ENCODE results near the gene PSMD1.

PSMD1 gene

DNA sequence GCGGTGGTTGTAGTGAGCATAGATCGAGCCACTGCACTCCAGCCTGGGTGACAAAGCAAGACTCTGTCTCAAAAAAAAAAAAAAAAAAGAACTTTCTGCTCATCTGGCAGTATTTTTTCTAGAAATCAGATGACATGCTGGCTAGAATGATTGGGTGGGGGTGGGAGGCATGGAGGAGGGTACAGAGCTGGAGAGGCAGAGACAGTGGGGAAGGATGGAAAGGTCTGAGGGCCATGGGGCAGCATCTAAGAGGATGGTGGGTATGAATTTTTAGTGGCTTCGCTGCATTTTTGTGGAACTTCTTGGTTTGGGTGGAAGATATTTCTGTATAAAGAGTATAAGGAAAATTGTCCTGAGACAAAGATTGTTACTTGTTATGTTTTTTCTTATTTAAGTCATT is 165.1 kb downstream of the PSMD1 start:
- TF ChIP-seq, protein P1, sequence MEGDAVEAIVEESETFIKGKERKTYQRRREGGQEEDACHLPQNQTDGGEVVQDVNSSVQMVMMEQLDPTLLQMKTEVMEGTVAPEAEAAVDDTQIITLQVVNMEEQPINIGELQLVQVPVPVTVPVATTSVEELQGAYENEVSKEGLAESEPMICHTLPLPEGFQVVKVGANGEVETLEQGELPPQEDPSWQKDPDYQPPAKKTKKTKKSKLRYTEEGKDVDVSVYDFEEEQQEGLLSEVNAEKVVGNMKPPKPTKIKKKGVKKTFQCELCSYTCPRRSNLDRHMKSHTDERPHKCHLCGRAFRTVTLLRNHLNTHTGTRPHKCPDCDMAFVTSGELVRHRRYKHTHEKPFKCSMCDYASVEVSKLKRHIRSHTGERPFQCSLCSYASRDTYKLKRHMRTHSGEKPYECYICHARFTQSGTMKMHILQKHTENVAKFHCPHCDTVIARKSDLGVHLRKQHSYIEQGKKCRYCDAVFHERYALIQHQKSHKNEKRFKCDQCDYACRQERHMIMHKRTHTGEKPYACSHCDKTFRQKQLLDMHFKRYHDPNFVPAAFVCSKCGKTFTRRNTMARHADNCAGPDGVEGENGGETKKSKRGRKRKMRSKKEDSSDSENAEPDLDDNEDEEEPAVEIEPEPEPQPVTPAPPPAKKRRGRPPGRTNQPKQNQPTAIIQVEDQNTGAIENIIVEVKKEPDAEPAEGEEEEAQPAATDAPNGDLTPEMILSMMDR (IDR thresholded peaks at IDR 0.05; ENCODE audit: insufficient read depth, low read length, poor library complexity, severe bottlenecking) = no peak
- no peak for TF ChIP-seq EZH2phosphoT487 (conservative IDR thresholded peaks at IDR 0.05; ENCODE audit: low read length)
- no peaks in the 10 kb centered on the region for H3K79me2 ChIP-seq (ENCODE audit: insufficient read depth, low read length)
- no peaks in the 10 kb centered on the region for H3K9me2 ChIP-seq (replicated peaks; ENCODE audit: insufficient read depth, low read length)
- peaks cover 6% of the 10 kb centered on the region for H3K36me3 ChIP-seq (ENCODE audit: low read length)
- no peaks in the 10 kb centered on the region for H4K20me1 ChIP-seq (ENCODE audit: low read depth, low read length)
- H2AFZ ChIP-seq (ENCODE audit: low read depth, low read length, severe bottlenecking) = no peak overlapping the region
- peak overlapping the region; percentile 67 for H3K4me2 ChIP-seq (ENCODE audit: low read depth, low read length, poor library complexity, severe bottlenecking)
- no peaks in the 10 kb centered on the region for H3K9me3 ChIP-seq (ENCODE audit: insufficient read depth, low read length)
- peak overlapping the region; percentile 32 for H3K9ac ChIP-seq (ENCODE audit: low read length)
- H3K27ac ChIP-seq (ENCODE audit: low read depth, low read length) = peak overlapping the region; percentile 92
- no peak overlapping the region for H3K4me3 ChIP-seq (ENCODE audit: insufficient read depth, low read length, poor library complexity, severe bottlenecking)
- peaks cover 35% of the 10 kb centered on the region for H3F3A ChIP-seq (ENCODE audit: insufficient read depth)
- no peaks in the 10 kb centered on the region for H3K27me3 ChIP-seq (ENCODE audit: low read length)
